K562 (cell line): ENCODE measurements around the gene LOXL3.

ENCODE experiments used
- CHD4 ChIP-seq: fragments of 200-600 bp; sonication (generic); IDR thresholded peaks from 3 replicates; pipeline ENCODE4 v1.6.1; 2012; ENCODE audit warnings: low read depth, mild to moderate bottlenecking, mixed read lengths, low read length, inconsistent platforms; ENCODE audit not compliant: insufficient read depth, insufficient replicate concordance, poor library complexity, severe bottlenecking
- COPS2 ChIP-seq: fragments of 450-650 bp; conservative IDR thresholded peaks from 2 replicates; pipeline ENCODE4 v1.6.1; 2016; ENCODE audit warnings: mild to moderate bottlenecking, moderate library complexity
- EP300 ChIP-seq: IDR thresholded peaks from 2 replicates; pipeline ENCODE4 v1.6.1; 2012; ENCODE audit warnings: low read length, improper control_type of control experiment
- KLF6 ChIP-seq: fragments of 250-450 bp; sonication (Bioruptor Pico); IDR thresholded peaks from 2 replicates; pipeline ENCODE4 v1.4.0; 2020; ENCODE audit warnings: mild to moderate bottlenecking, moderate library complexity, borderline replicate concordance
- MAZ ChIP-seq, 2 experiments: fragments of 450-650 bp in 1 of 2; sonication (generic) in 1 of 2; formaldehyde crosslinking; IDR thresholded peaks in 1 of 2; conservative IDR thresholded peaks in 1 of 2; 2 replicates each; pipeline versions ENCODE4 v1.4.0 to v1.5.0; 2020; ENCODE audit warnings: mild to moderate bottlenecking in 1 of 2, missing genetic modification reagents in 1 of 2
- SP2 ChIP-seq: IDR thresholded peaks from 2 replicates; pipeline ENCODE4 v1.6.1; 2011; ENCODE audit warnings: mild to moderate bottlenecking, low read depth, low read length, moderate library complexity; ENCODE audit not compliant: poor library complexity, severe bottlenecking; ENCODE audit errors: extremely low read depth
- ZNF695 ChIP-seq: fragments of 450-650 bp; formaldehyde crosslinking; IDR thresholded peaks from 2 replicates; pipeline ENCODE4 v1.4.0; 2020; ENCODE audit warnings: mild to moderate bottlenecking, moderate library complexity
- TF ChIP-seq, protein P1 (sequence below), 3 experiments: IDR thresholded peaks in 2 of 3; conservative IDR thresholded peaks in 1 of 3; 2 replicates each; pipeline ENCODE4 v1.5.1; 2011 to 2012; ENCODE audit warnings: low read length in 3 of 3, mild to moderate bottlenecking in 3 of 3, control low read depth in 2 of 3, improper control_type of control experiment in 1 of 3, inconsistent platforms in 1 of 3, low read depth in 1 of 3, mixed read lengths in 1 of 3, moderate library complexity in 1 of 3; ENCODE audit not compliant: insufficient read depth in 2 of 3
- TF ChIP-seq, protein P2 (sequence below), 2 experiments: IDR thresholded peaks; 2 replicates each; pipeline ENCODE4 v1.6.1; 2011; ENCODE audit warnings: borderline replicate concordance in 1 of 2, control low read depth in 1 of 2, low read depth in 1 of 2, low read length in 1 of 2, mild to moderate bottlenecking in 1 of 2, mixed read lengths in 1 of 2, moderate library complexity in 1 of 2; ENCODE audit not compliant: insufficient read depth in 1 of 2, insufficient read length in 1 of 2, poor library complexity in 1 of 2, severe bottlenecking in 1 of 2; ENCODE audit errors: extremely low read depth in 1 of 2
- TF ChIP-seq, protein P3 (sequence below), 2 experiments: fragments of 450-650 bp in 1 of 2; IDR thresholded peaks; 2 replicates each; pipeline ENCODE4 v1.6.1; 2011 to 2017; ENCODE audit warnings: low read depth in 2 of 2, antibody characterized with exemption in 1 of 2, borderline replicate concordance in 1 of 2, low read length in 1 of 2, mild to moderate bottlenecking in 1 of 2, mixed read lengths in 1 of 2; ENCODE audit not compliant: control insufficient read depth in 1 of 2

DNA sequence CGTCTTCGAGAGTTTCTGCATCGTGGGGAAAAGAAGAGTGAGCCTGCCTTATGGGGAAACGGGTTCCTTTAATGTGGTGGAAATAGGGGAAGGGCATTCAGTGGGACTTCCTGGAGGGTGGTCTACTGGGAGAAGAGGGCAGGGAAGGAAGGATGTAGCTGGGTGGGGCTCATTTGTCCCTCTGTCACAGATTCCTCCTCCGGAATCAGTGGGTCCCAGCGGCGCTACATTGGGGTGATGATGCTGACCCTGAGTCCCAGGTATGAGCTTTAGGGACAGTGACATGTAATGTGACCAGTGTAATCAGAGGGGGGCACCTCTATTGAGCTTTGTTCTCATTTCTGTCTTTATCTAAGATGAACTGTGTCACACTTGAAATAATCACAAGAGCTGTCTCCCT lies 22.1 kb downstream of the LOXL3 start:
- no peak for TF ChIP-seq COPS2
- TF ChIP-seq ZNF695 (CRISPR knock-in tag), result no peak
- no peak for TF ChIP-seq CHD4
- TF ChIP-seq, protein P1, sequence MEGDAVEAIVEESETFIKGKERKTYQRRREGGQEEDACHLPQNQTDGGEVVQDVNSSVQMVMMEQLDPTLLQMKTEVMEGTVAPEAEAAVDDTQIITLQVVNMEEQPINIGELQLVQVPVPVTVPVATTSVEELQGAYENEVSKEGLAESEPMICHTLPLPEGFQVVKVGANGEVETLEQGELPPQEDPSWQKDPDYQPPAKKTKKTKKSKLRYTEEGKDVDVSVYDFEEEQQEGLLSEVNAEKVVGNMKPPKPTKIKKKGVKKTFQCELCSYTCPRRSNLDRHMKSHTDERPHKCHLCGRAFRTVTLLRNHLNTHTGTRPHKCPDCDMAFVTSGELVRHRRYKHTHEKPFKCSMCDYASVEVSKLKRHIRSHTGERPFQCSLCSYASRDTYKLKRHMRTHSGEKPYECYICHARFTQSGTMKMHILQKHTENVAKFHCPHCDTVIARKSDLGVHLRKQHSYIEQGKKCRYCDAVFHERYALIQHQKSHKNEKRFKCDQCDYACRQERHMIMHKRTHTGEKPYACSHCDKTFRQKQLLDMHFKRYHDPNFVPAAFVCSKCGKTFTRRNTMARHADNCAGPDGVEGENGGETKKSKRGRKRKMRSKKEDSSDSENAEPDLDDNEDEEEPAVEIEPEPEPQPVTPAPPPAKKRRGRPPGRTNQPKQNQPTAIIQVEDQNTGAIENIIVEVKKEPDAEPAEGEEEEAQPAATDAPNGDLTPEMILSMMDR (IDR thresholded peaks at IDR 0.05 in 2 of 3, conservative IDR thresholded peaks at IDR 0.05 in 1 of 3; ENCODE audit: insufficient read depth in 2 of 3, low read depth in 1 of 3, low read length in 3 of 3), result no peak
- TF ChIP-seq SP2, result no peak
- TF ChIP-seq EP300, result no peak
- TF ChIP-seq, protein P2, sequence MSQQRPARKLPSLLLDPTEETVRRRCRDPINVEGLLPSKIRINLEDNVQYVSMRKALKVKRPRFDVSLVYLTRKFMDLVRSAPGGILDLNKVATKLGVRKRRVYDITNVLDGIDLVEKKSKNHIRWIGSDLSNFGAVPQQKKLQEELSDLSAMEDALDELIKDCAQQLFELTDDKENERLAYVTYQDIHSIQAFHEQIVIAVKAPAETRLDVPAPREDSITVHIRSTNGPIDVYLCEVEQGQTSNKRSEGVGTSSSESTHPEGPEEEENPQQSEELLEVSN (IDR thresholded peaks at IDR 0.05; ENCODE audit: borderline replicate concordance in 1 of 2, extremely low read depth in 1 of 2, insufficient read depth in 1 of 2, insufficient read length in 1 of 2, low read depth in 1 of 2, low read length in 1 of 2, poor library complexity in 1 of 2, severe bottlenecking in 1 of 2), result no peak
- no peak for TF ChIP-seq MAZ (CRISPR knock-in tag; conservative IDR thresholded peaks at IDR 0.05 in 1 of 2, IDR thresholded peaks at IDR 0.05 in 1 of 2)
- TF ChIP-seq, protein P3, sequence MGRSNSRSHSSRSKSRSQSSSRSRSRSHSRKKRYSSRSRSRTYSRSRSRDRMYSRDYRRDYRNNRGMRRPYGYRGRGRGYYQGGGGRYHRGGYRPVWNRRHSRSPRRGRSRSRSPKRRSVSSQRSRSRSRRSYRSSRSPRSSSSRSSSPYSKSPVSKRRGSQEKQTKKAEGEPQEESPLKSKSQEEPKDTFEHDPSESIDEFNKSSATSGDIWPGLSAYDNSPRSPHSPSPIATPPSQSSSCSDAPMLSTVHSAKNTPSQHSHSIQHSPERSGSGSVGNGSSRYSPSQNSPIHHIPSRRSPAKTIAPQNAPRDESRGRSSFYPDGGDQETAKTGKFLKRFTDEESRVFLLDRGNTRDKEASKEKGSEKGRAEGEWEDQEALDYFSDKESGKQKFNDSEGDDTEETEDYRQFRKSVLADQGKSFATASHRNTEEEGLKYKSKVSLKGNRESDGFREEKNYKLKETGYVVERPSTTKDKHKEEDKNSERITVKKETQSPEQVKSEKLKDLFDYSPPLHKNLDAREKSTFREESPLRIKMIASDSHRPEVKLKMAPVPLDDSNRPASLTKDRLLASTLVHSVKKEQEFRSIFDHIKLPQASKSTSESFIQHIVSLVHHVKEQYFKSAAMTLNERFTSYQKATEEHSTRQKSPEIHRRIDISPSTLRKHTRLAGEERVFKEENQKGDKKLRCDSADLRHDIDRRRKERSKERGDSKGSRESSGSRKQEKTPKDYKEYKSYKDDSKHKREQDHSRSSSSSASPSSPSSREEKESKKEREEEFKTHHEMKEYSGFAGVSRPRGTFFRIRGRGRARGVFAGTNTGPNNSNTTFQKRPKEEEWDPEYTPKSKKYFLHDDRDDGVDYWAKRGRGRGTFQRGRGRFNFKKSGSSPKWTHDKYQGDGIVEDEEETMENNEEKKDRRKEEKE (IDR thresholded peaks at IDR 0.05; ENCODE audit: borderline replicate concordance in 1 of 2, control insufficient read depth in 1 of 2, low read depth in 2 of 2, low read length in 1 of 2), result no peak
- TF ChIP-seq KLF6 (CRISPR knock-in tag), result no peak
